ENCODE results near the gene ART5.
"Not testable (repeated sequence)": the region's sequence is repeated elsewhere in the genome, so short reads cannot be mapped to it uniquely, and the experiment has no call there.

Gene ART5

DNA sequence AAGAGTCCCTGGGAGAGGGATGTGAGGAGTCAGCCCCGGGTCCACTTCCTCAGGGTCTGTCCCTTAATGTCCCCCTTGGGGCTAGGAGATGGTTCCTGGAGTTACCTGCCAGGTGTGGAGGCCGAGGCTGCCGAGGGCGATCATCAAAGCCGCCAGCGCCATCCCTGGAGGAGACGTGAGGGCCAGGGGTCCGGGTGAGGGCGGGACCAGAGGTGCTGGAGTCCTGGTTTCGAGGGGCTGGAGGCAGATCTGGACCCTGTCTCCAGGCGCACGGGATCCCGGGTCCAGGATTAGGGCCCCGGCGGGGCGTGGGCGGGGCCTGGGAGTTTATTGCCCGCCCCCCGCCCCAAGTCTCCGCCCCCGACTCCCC is at the start of gene ART5:
ART5 (minus strand) TSS at position 292 of the 370 bp plus-strand sequence; CDS start at position 162, 130 bp downstream.
- DNase-seq = no peak

GRCh38 chr11:3686751-3687150 is 45.0 kb upstream of the ART5 start:
- DNase-seq = no peak

GRCh38 chr11:3685923-3686322 is 44.1 kb upstream of the ART5 start:
- no peak for DNase-seq

DNA sequence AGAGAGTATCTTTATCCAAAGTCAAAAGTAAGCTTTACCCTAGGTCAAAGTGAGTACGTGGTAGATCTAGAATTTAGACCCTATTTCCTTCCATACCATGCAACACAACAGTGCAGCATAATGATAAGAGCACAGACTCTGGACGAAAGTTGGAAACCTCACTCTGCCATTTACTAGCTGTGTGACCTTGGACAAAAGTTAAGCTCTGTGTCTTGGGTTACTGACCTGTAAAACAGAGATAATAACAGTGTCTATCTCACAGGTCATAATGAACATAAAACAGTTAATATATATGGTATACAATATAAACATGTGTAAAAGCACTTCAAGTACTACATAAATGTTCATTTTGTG is 43.0 kb upstream of the ART5 start:
- DNase-seq = no peak

DNA sequence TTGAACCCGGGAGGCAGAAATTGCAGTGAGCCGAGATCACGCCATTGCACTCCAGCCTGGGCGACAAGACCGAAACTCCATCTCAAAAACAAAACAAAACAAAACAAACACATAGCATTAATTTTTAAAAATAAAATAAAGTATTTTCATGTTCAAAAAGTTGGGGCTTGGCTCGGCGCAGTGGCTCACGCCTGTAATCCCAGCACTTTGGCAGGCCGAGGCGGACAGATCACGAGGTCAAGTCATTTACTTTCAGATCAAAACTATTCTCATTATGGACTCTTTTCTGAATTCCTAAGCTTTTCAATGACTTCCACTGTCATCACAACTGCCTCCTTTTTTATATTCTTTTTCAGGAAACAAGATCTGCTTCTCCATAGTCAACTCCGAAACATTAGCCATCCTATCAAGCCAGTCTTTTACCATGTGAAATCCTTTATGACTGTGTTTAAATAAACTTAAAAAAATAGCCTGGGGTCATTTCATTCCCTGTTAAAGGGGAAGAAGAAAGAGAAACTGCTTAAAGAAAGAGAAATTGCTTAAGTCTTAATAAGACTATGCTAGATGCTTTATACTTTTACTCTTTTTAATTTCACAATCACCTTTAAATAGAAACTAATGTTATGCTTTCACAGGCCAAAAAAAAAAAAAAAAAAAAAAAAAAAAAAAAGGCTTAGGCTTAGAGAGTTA is 42.5 kb upstream of the ART5 start:
- no peak for DNase-seq

DNA sequence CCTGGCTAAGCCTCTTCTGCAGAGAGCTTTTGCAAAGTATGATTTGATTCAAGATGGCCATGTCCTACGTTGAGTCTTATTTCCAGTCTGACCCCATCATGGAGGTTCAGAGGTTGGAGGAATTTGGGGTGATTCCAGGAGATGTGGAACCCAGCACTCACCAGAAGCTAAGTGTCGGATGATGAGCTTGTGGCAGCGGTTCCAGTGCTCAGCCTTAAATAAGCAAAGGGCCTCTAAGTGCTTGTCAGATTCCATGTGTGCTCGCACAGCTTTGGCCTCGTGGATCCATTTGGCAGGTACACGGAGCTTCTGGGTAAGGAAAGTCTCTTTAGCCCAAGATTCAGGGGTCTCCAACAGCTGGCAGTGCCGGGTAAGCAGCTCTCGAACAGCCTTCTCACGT is 41.2 kb upstream of the ART5 start:
- no peak for DNase-seq

DNA sequence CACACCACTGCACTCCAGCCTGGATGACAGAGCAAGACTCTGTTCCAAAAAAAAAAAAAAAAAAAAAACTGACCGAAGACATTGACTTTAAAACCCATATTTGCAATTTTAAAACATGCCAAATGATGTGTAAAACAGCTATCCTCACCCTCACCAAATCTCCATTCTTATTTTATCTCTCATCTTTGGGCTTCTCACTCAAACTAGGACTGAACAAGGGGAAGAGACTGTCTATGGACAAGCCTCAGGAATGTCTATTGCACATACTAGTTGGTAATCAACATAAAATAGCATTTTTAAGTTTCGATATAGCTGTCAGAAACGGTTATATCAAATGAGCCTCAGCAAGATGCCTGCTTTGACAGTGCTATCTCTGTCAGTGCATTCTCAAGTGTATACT is 37.3 kb upstream of the ART5 start:
- no peak for DNase-seq

- no peak for DNase-seq
Observed at GRCh38 chr11:3675971-3676370, 34.2 kb upstream of the ART5 start.

GRCh38 chr11:3674189-3674588 is 32.4 kb upstream of the ART5 start:
- no peak for DNase-seq

GRCh38 chr11:3671334-3672254 is 29.8 kb upstream of the ART5 start, which contains the start of gene CHRNA10:
CHRNA10 (minus strand) TSS chr11:3671384; CDS start chr11:3671312, 72 bp downstream.
- no peak for DNase-seq

- no peak for DNase-seq
Observed at GRCh38 chr11:3669742-3670183, 28.0 kb upstream of the ART5 start.

DNA sequence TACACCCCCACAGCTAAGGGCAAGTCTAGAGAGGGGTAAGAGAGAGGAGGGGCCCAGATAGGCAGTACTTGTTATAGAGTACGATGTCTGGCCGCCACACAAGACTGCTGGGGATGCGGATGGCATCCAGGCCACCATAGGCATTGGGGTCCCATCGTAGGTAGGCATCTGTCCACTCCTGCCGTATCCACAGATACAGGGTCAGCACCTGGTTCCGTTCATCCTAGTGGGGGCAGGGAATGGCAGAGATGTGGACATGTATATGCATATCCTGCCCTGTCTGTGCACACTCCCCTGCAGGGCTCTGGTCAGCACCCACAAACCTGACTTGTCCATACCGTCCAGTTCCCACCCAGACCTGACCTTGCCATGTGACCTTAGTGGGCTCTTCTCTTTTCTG is 27.3 kb upstream of the ART5 start:
- DNase-seq = no peak

DNA sequence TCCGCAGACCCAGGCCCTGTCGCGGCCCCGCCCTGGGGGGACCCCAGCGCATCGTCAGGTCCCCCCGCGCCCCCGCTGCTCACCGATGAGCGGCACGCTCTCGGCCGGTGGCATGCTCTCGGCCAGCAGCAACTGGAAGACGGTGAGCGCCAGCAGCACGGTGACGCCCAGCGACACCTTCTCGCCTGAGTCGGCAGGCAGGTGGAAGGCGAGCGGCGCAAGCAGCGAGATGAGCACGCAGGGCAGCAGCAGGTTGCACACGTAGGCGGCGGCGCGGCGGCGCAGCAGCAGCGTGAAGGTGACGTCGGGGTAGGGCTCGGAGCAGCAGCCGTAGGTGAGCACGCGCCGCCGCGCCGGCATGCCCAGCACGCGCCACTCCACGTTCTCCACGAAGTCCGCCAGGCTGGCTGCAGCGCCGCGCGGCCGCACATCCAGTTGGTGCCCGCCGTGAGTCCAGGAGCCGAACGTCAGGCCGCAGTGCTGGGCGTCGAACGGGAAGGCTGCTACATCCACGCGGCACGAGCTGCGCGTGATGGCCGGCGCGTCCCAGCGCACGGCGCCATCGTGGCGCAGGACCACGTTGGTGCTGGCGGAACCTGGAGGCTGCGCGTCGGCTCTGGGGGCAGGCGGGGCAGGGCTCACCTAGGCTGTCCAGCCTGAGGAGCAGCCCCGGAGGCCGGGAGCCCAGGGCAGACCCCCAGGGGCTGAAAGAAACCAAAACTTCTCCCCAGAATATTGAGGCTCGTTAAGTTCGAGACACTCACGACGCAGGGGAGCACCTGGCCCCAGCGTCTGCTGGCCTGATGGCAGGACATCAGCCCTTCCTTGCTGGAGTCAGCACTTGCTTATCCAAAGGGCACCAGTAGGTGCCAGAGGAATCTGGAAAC is 25.6 kb upstream of the ART5 start:
- no peak for DNase-seq

- no peak for DNase-seq
Observed at GRCh38 chr11:3666023-3666530, 24.3 kb upstream of the ART5 start.

DNA sequence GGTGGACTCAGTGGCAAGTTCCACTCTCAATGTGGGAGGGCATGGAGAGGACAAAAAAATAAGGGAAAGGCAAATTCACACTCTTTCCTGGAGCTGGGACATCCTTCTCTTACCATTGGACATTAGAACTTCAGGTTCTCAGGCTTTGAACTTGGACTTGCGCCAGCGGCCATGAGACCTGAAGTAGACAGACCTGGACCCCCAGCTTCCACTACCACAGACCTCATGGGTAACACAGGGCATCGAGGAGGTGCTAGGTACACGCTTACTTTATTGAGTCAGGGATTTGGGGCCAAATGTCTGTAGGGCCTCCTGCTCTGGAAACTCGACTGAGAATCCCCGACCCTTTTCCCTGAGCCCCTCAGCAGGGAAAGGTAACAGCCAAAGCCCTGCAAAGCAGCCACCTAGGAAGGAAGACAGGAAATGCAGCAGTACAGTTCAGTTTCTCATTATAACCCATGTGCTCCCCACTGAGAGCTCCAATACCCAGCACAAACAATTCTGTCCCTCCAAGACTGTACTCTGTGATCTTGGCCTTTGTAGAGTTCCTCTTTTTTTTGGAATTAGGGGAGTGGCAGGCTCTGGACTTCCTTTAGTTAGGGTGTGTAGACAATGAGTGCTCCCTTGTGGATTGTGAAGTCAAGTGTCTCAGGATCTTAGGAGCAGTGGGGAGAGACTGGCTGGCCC is 23.7 kb upstream of the ART5 start:
- no peak for DNase-seq

DNA sequence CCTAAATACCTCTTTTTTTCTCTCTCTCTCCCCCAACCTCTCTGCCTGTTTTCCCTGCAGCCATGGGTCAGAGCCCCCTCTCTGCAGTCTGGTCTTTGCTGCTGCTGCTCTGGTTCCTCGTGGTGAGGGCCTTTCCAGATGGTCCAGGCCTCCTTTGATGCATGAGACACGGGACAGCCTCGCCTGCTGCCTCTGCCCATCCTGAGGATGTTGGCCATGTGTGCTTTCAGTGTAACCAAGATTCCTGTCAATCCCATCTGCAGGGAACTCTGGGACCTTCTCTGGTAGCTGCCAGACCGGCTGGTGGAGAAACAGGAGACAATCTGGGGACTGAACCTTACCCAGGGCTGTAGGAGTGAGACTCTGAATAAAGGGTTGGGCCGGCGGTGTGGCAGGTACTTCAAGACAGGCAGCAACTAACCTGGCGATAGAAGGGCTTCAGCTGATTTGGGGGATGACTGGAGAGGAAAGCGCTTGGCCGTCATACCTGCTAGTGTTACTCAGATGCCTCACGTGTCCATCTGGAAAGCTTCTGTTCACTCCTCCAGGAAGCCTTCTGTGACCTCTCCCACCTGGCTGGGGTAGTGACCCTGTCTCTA is 22.3 kb upstream of the ART5 start:
- DNase-seq = no peak

DNA sequence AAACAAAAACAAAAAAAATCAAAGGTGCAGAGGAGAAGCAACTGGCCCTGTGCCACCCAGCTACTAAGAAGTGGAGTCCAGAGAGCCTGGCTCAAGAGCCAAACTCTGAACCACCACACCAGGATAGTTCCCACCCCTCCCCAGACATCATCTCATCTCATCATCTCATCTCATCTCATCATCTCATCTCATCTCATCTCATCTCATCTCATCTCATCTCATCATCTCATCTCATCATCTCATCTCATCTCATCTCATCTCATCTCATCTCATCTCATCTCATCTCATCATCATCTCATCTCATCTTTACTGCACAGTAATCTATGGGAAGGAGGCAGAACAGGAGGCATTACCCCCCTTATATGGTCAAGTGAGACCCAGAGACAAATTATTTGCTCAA is 21.1 kb upstream of the ART5 start:
- no peak for DNase-seq

DNA sequence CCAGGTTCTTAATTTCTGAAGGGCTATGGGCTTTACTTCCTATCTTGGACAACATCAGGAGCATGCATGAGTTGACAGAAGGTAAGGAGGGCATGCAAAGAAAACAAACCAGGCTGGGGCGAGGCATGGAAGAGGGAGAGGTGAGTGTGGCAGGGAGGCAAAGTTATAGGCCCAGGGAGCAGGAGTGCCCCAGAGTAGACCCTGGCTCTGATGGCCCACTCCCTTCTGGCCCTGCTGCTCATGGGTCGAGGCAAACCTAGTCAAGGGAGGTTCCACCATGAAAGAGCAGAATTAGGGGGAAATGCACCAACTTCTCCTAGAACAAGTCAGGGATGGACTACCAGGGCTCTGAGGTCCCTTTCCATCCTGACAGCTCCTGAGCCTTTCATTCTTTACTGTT is 19.2 kb upstream of the ART5 start:
- no peak for DNase-seq

DNA sequence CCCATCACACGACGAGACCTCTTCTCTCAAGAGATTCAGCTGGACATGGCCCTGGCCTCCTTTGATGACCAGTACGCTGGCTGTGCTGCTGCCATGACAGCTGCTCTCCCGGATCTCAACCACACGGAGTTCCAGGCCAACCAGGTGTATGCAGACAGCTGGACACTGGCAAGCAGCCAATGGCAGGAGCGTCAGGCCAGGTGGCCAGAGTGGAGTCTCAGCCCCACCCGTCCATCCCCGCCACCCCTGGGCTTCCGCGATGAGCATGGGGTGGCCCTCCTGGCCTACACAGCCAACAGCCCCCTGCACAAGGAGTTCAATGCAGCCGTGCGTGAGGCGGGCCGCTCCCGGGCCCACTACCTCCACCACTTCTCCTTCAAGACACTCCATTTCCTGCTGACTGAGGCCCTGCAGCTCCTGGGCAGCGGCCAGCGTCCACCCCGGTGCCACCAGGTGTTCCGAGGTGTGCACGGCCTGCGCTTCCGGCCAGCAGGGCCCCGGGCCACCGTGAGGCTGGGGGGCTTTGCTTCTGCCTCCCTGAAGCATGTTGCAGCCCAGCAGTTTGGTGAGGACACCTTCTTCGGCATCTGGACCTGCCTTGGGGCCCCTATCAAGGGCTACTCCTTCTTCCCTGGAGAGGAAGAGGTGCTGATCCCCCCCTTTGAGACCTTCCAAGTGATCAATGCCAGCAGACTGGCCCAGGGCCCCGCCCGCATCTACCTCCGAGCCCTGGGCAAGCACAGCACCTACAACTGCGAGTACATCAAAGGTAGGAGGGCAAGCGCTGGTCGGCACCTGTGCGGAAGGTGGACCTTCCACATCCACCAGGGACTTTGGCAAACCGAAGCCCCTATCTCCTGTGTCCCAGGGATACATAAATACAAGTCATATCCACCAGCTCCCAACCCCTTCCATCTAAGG is 18.1 kb upstream of the ART5 start:
- DNase-seq = no peak

DNA sequence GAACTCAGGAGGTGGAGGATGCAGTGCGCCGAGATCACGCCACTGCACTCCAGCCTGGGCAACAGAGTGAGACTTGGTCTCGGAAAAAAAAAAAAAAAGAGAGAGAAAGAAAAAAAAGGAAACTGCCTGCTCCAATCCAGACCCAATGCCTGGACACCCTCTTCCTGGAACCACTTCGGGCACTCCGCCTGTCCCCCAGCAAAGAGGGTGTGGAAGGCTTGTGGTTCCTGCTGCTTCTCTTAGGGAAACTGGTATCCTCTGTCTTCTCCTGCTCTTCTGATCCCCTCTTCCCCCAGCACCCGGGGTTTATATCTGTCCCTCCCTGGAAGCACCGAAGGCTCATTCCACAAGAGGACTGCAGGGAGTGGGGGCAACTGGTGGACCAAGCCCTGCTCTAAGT is 16.5 kb upstream of the ART5 start:
- no peak for DNase-seq

DNA sequence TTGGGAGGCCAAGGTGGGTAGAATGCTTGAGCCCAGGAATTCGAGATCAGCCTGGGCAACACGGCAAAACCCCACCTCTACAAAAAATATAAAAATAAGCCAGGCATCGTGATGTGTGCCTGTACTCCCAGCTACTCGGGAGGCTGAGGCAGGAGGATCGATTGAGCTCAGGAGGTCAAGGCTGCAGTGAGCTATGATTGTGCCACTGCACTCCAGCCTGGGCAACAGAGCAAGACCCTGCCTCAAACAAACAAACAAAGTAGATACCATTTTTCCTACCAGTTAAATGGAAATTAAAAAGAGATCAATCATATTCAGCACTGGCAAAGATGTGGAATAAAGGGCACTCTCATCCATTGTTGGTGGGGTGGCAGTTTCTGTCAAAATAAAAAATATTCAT is 15.5 kb upstream of the ART5 start:
- DNase-seq = not testable (repeated sequence)

Measured in NCI-H1694 treated with DMSO at 0.1 percent for 48 hours (cell line).